Retinal pigment epithelial cell (primary cell): ENCODE measurements around the gene SRCIN1.

Experiments
- DNase-seq: peaks from one replicate; pipeline ENCODE4 v3.0.0-alpha.2; 2010; ENCODE audit warnings: low read depth
- H3K4me3 ChIP-seq: 2 replicates; pipeline ENCODE4 v1.5.1; 2011; ENCODE audit warnings: mild to moderate bottlenecking, low read length, control low read depth, moderate library complexity
- CTCF ChIP-seq: conservative IDR thresholded peaks from 2 replicates; pipeline ENCODE4 v1.5.1; 2011; ENCODE audit warnings: low read depth, low read length, control low read depth, inconsistent platforms

SRCIN1 gene

GRCh38 chr17:38545531-38546225, 60.1 kb downstream of the SRCIN1 start:
- no peak for TF ChIP-seq CTCF
- H3K4me3 ChIP-seq = no peak overlapping the region
- DNase-seq = no peak

GRCh38 chr17:38544839-38545209, 60.9 kb downstream of the SRCIN1 start:
- TF ChIP-seq CTCF = no peak
- no peak overlapping the region for H3K4me3 ChIP-seq
- no peak for DNase-seq

- no peak overlapping the region for H3K4me3 ChIP-seq
- no peak for DNase-seq
- TF ChIP-seq CTCF = no peak
Measured at GRCh38 chr17:38544175-38544838, 61.4 kb downstream of the SRCIN1 start.

- H3K4me3 ChIP-seq = no peak overlapping the region
- DNase-seq = no peak
- no peak for TF ChIP-seq CTCF
Measured at GRCh38 chr17:38543403-38544174, 62.2 kb downstream of the SRCIN1 start.

GRCh38 chr17:38542286-38542685, 63.5 kb downstream of the SRCIN1 start:
- no peak for DNase-seq
- no peak overlapping the region for H3K4me3 ChIP-seq
- TF ChIP-seq CTCF = no peak

GRCh38 chr17:38541281-38541680, 64.5 kb downstream of the SRCIN1 start:
- no peak for TF ChIP-seq CTCF
- DNase-seq = no peak
- H3K4me3 ChIP-seq = no peak overlapping the region

- no peak overlapping the region for H3K4me3 ChIP-seq
- TF ChIP-seq CTCF = no peak
- DNase-seq = no peak
Measured at GRCh38 chr17:38540514-38541045, 65.2 kb downstream of the SRCIN1 start.
